Endothelial cell of umbilical vein (primary cell): ENCODE measurements around the gene ELP4. TPM values are rescaled to one million over a fixed set of nuclear protein-coding genes. Genes with fewer than 3 reads are reported as not detected.

ENCODE experiments used
- BruUV-seq: library from RNA; stranded (reverse); fragments of 400-500 nt; replicated peaks from 2 replicates; lab custom pipeline; 2021; lab: Mats Ljungman, UMichigan
- CTCF ChIA-PET: fragments of 300-600, 350-600 bp; sonication (Branson Sonifier 250); formaldehyde crosslinking; loops from one replicate; lab custom pipeline; 2021; ENCODE audit warnings: antibody characterized with exemption, inconsistent platforms; lab: Charles Lee
- POLR2A ChIA-PET: fragments of 300-600, 350-600 bp; sonication (Branson Sonifier 250); formaldehyde crosslinking; loops from one replicate; lab custom pipeline; 2021; ENCODE audit warnings: antibody characterized with exemption, inconsistent platforms; lab: Charles Lee
- DNase-seq: peaks from one replicate; pipeline ENCODE4 v3.0.0-alpha.2; 2011; ENCODE audit warnings: low read depth, low spot score
- FAIRE-seq: peaks from 2 replicates; lab custom pipeline; 2011; peaks lifted over from hg19 to GRCh38; lab: Jason Lieb, UNC
- H2AFZ ChIP-seq: 2 replicates; pipeline ENCODE4 v1.6.0; 2012; ENCODE audit warnings: low read depth, low read length, control low read depth, inconsistent platforms
- H3K27ac ChIP-seq: 2 replicates; pipeline ENCODE4 v1.5.1; 2011; ENCODE audit warnings: low read depth, mild to moderate bottlenecking, control low read depth, low read length, moderate library complexity; ENCODE audit not compliant: insufficient read depth
- H3K27me3 ChIP-seq, 2 experiments: 2 replicates each; pipeline versions ENCODE4 v1.6.0 to v1.6.1; 2011; ENCODE audit warnings: low read length in 2 of 2, mixed read lengths in 1 of 2; ENCODE audit not compliant: control insufficient read depth in 2 of 2, insufficient read depth in 2 of 2
- H3K36me3 ChIP-seq, 2 experiments: 2 replicates in 1 of 2; 3 replicates in 1 of 2; pipeline ENCODE4 v1.5.1; 2011; ENCODE audit warnings: low read length in 2 of 2, mild to moderate bottlenecking in 1 of 2, moderate library complexity in 1 of 2; ENCODE audit not compliant: control insufficient read depth in 2 of 2, insufficient read depth in 2 of 2; ENCODE audit errors: extremely low read depth in 1 of 2
- H3K4me1 ChIP-seq: 3 replicates; pipeline ENCODE4 v1.5.1; 2011; ENCODE audit warnings: mild to moderate bottlenecking, low read length; ENCODE audit not compliant: control insufficient read depth, insufficient read depth; ENCODE audit errors: extremely low read depth
- H3K4me2 ChIP-seq: 2 replicates; pipeline ENCODE4 v1.6.1; 2011; ENCODE audit warnings: low read length, control low read depth, mixed read lengths; ENCODE audit not compliant: insufficient read depth
- H3K4me3 ChIP-seq, 3 experiments: fragments of 200-600 bp in 1 of 3; sonication (generic), shearing (Covaris generic) in 1 of 3; replicated peaks in 1 of 3; 2 replicates each; pipeline ENCODE4 v1.5.1; 2011 to 2016; ENCODE audit warnings: control low read depth in 3 of 3, low read length in 3 of 3, mild to moderate bottlenecking in 2 of 3, inconsistent platforms in 1 of 3, low read depth in 1 of 3, moderate library complexity in 1 of 3; ENCODE audit not compliant: insufficient read depth in 1 of 3
- H3K79me2 ChIP-seq: 2 replicates; pipeline ENCODE4 v1.6.0; 2012; ENCODE audit warnings: low read length, inconsistent platforms; ENCODE audit not compliant: control insufficient read depth, insufficient read depth
- H3K9ac ChIP-seq: replicated peaks from 2 replicates; pipeline ENCODE3; 2011; ENCODE audit warnings: low read length, control low read depth; ENCODE audit not compliant: insufficient read depth; ENCODE audit errors: extremely low read depth
- H3K9me1 ChIP-seq: replicated peaks from 3 replicates; pipeline ENCODE4 v1.6.0; 2011; ENCODE audit warnings: mild to moderate bottlenecking, low read length; ENCODE audit not compliant: control insufficient read depth, insufficient read depth; ENCODE audit errors: extremely low read depth
- H3K9me3 ChIP-seq: replicated peaks from 2 replicates; pipeline ENCODE4 v1.5.1; 2012; ENCODE audit warnings: low read length, inconsistent platforms; ENCODE audit not compliant: control insufficient read depth, insufficient read depth
- H4K20me1 ChIP-seq: replicated peaks from 2 replicates; pipeline ENCODE3; 2011; ENCODE audit warnings: mild to moderate bottlenecking, low read length; ENCODE audit not compliant: control insufficient read depth, insufficient read depth; ENCODE audit errors: extremely low read depth
- CTCF ChIP-seq, 2 donors: IDR thresholded peaks; 1 replicate in 1 of 2; 2 replicates in 1 of 2; pipeline ENCODE4 v1.5.1; 2011; ENCODE audit warnings: low read length in 2 of 2, mild to moderate bottlenecking in 2 of 2, moderate library complexity in 2 of 2, control low read depth in 1 of 2, inconsistent platforms in 1 of 2, low read depth in 1 of 2; ENCODE audit not compliant: insufficient read depth in 1 of 2; ENCODE audit errors: extremely low read depth in 1 of 2
- EZH2 ChIP-seq: IDR thresholded peaks from 2 replicates; pipeline ENCODE4 v1.6.1; 2012; ENCODE audit warnings: borderline replicate concordance, low read depth, mild to moderate bottlenecking, moderate library complexity, low read length, inconsistent platforms; ENCODE audit not compliant: severe bottlenecking
- FOS ChIP-seq: IDR thresholded peaks from 2 replicates; pipeline ENCODE4 v1.6.1; 2011; ENCODE audit warnings: mild to moderate bottlenecking, low read length, moderate library complexity, borderline replicate concordance; ENCODE audit not compliant: insufficient read depth
- GATA2 ChIP-seq: IDR thresholded peaks from 2 replicates; pipeline ENCODE4 v1.7.0; 2011; ENCODE audit warnings: low read depth, mild to moderate bottlenecking, moderate library complexity, mixed read lengths, low read length; ENCODE audit not compliant: insufficient read length, insufficient read depth
- JUN ChIP-seq: IDR thresholded peaks from 2 replicates; pipeline ENCODE4 v1.6.1; 2011; ENCODE audit warnings: borderline replicate concordance, low read depth; ENCODE audit not compliant: insufficient read length, insufficient read depth
- MAX ChIP-seq: IDR thresholded peaks from 2 replicates; pipeline ENCODE4 v1.6.1; 2011; ENCODE audit not compliant: insufficient read depth, insufficient read length
- MYC ChIP-seq: IDR thresholded peaks from one replicate; pipeline ENCODE4 v1.6.1; 2011; ENCODE audit warnings: mild to moderate bottlenecking, low read depth, low read length
- POLR2AphosphoS5 ChIP-seq: IDR thresholded peaks from 2 replicates; pipeline ENCODE4 v1.6.1; 2012; ENCODE audit warnings: low read depth, mild to moderate bottlenecking, control low read depth, low read length, moderate library complexity; ENCODE audit not compliant: insufficient read depth
- dilution Hi-C: fragments of 300-500 bp; cut with MboI; formaldehyde crosslinking; loops from one replicate; pipeline ENCODE4 v1.15.0; 2019; ENCODE audit warnings: low sequenced_read_pairs; ENCODE audit not compliant: extremely low pct_ligation_motif_present
- intact Hi-C: fragments of 100-400 bp; cut with micrococcal nuclease; formaldehyde crosslinking; loops from one replicate; pipeline ENCODE4 v1.10.0; 2022
- polyA plus RNA-seq, 4 experiments: library from polyadenylated mRNA; depleted of rRNA in 3 of 4; stranded (reverse) in 3 of 4; unstranded in 1 of 4; fragments of >200 nt; gene quantifications; 2 replicates each; pipeline versions ENCODE4 v1.2.1 to v1.2.3, GENCODE V29; 2011 to 2012; ENCODE audit warnings: missing spikeins in 1 of 4
- total RNA-seq: library from RNA; stranded (reverse); gene quantifications from 2 replicates; pipeline ENCODE4 v1.2.3, GENCODE V29; 2021

Gene ELP4
- total and polyA plus RNA-seq, 2 donors (not counting 3 experiments of a cell fraction or from before 2014, with no cell fraction given), result 11.6 to 16.3 TPM

GRCh38 chr11:31699066-31699465 lies 189.5 kb downstream of the ELP4 start:
- CTCF ChIA-PET, result no interaction called here
- Histone ChIP-seq H3K36me3 (no peaks in the 10 kb centered on the region), H3K27ac (no peak overlapping the region), H3K4me3 (no peak overlapping the region), H2AFZ (no peak overlapping the region), H3K9me1 (no peaks in the 10 kb centered on the region), H3K27me3 (no peaks in the 10 kb centered on the region), H3K79me2 (no peaks in the 10 kb centered on the region), H3K9me3 (no peaks in the 10 kb centered on the region), H3K4me1 (no peaks in the 10 kb centered on the region), H4K20me1 (no peaks in the 10 kb centered on the region), H3K4me2 (no peak overlapping the region), H3K9ac (no peak overlapping the region)
- no TSS peak for BruUV-seq
- dilution Hi-C loops, result no loop called here
- POLR2A ChIA-PET, result no interaction called here
- FAIRE-seq, result no peak
- no peak for TF ChIP-seq MYC
- no peak for TF ChIP-seq CTCF (IDR thresholded peaks at IDR 0.05; ENCODE audit: extremely low read depth in 1 of 2, insufficient read depth in 1 of 2, low read depth in 1 of 2, low read length in 2 of 2)
- no peak for TF ChIP-seq POLR2AphosphoS5
- no peak for TF ChIP-seq JUN
- no peak for TF ChIP-seq FOS
- no peak for TF ChIP-seq EZH2
- TF ChIP-seq MAX, result no peak
- no peak for TF ChIP-seq GATA2
- intact Hi-C loops, result no loop called here
- no peak for DNase-seq
